SK-N-SH (cell line): Measurements from ENCODE around the gene PPP1R37.

Source experiments
- EP300 ChIP-seq, 2 experiments: IDR thresholded peaks; 2 replicates each; pipeline versions ENCODE4 v1.4.0 to v1.6.1; 2012; ENCODE audit warnings: borderline replicate concordance in 1 of 2, low read depth in 1 of 2, low read length in 1 of 2
- EZH2phosphoT487 ChIP-seq: fragments of 200-600 bp; sonication (generic); IDR thresholded peaks from 2 replicates; pipeline ENCODE4 v1.6.1; 2017; ENCODE audit warnings: low read depth, mixed run types, mild to moderate bottlenecking, antibody characterized with exemption, moderate library complexity, borderline replicate concordance
- JUND ChIP-seq: IDR thresholded peaks from 2 replicates; pipeline ENCODE4 v1.4.0; 2012
- RCOR1 ChIP-seq: fragments of 150-350 bp; IDR thresholded peaks from 2 replicates; pipeline ENCODE4 v1.6.1; 2017; ENCODE audit warnings: antibody characterized with exemption, low read length
- SIN3A ChIP-seq: IDR thresholded peaks from 2 replicates; pipeline ENCODE4 v1.6.1; 2012; ENCODE audit warnings: low read depth, mild to moderate bottlenecking, low read length, moderate library complexity, borderline replicate concordance
- TAF1 ChIP-seq: IDR thresholded peaks from 2 replicates; pipeline ENCODE4 v1.6.1; 2012; ENCODE audit warnings: low read depth, mild to moderate bottlenecking, low read length, moderate library complexity, borderline replicate concordance
- TEAD4 ChIP-seq: IDR thresholded peaks from 2 replicates; pipeline ENCODE4 v1.4.0; 2012; ENCODE audit warnings: mild to moderate bottlenecking, borderline replicate concordance; ENCODE audit not compliant: insufficient read depth
- YY1 ChIP-seq: IDR thresholded peaks from 2 replicates; pipeline ENCODE4 v1.4.0; 2012; ENCODE audit warnings: low read depth, mild to moderate bottlenecking
- TF ChIP-seq, protein P1 (sequence below): fragments of 200-600 bp; sonication (generic); IDR thresholded peaks from 2 replicates; pipeline ENCODE4 v1.6.1; 2017; ENCODE audit warnings: antibody characterized with exemption, mild to moderate bottlenecking, moderate library complexity
- TF ChIP-seq, protein P2 (sequence below): IDR thresholded peaks from 2 replicates; pipeline ENCODE4 v1.4.0; 2012; ENCODE audit warnings: low read depth

DNA sequence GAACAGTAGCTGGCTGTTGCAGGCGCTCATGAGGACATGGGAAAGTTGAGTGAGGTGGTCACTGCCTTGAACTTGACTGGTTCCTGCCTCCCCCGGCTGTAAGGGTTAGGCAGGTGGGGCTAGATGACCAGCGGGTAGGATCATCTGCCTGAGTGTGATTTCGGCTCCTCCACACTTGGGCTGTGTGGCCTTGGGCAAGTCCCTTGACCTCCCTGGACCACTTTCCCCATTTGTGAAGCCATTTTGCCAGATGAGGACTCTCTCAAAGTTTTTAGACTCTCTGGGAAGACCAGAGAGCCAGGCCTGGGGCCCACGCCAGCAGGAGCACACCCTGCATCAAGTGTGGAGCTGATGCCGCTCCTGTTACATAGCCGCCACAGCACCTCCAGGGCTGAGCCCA, 9.5 kb downstream of the PPP1R37 start:
- TF ChIP-seq, protein P1, sequence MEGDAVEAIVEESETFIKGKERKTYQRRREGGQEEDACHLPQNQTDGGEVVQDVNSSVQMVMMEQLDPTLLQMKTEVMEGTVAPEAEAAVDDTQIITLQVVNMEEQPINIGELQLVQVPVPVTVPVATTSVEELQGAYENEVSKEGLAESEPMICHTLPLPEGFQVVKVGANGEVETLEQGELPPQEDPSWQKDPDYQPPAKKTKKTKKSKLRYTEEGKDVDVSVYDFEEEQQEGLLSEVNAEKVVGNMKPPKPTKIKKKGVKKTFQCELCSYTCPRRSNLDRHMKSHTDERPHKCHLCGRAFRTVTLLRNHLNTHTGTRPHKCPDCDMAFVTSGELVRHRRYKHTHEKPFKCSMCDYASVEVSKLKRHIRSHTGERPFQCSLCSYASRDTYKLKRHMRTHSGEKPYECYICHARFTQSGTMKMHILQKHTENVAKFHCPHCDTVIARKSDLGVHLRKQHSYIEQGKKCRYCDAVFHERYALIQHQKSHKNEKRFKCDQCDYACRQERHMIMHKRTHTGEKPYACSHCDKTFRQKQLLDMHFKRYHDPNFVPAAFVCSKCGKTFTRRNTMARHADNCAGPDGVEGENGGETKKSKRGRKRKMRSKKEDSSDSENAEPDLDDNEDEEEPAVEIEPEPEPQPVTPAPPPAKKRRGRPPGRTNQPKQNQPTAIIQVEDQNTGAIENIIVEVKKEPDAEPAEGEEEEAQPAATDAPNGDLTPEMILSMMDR, result no peak
- TF ChIP-seq YY1 (no peak), JUND (no peak), TAF1 (no peak), EP300 (IDR thresholded peaks at IDR 0.05; ENCODE audit: borderline replicate concordance in 1 of 2, low read depth in 1 of 2, low read length in 1 of 2) (no peak), SIN3A (no peak), EZH2phosphoT487 (no peak), TEAD4 (no peak), RCOR1 (no peak)
- TF ChIP-seq, protein P2, sequence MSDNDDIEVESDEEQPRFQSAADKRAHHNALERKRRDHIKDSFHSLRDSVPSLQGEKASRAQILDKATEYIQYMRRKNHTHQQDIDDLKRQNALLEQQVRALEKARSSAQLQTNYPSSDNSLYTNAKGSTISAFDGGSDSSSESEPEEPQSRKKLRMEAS, result no peak
